Measurements from ENCODE around the gene AKAP5.

Gene AKAP5

DNA sequence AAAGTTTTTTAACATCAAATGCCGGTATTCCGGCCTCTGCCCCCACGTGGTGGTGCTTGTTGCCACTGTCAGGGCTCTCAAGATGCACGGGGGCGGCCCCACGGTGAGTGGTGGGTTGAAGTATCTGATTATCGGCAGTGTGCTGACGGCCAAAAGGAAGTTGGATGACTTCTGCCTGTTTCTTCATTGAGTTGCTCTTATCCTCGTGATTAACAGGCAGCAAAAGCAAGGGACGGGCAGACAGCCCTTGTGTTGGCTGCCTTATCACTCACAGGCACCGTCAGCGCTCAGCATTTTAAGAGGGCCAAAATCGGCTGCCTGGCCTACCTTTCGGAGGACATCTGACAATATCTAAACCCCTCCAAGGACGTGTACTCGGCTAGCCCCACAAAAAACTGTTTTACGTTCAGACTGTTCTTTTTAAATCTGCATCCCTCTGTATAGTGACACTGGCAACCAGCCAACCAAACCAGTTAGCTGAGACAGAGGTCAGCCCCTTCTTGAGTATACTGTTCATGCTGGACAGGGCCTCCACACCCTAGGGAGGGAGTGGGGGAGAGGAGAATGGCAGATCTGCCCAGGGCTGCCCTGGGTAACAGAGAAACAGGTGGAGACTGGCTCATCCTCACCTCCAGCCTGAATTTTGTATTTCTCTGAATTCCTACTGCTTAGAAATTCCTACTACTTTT, 22.9 kb upstream of the AKAP5 start:
- H3K27ac ChIP-seq, result no peak overlapping the region
- no peak for TF ChIP-seq ZFX (IDR thresholded peaks at IDR 0.05; ENCODE audit: borderline replicate concordance)
- TF ChIP-seq, protein P1, sequence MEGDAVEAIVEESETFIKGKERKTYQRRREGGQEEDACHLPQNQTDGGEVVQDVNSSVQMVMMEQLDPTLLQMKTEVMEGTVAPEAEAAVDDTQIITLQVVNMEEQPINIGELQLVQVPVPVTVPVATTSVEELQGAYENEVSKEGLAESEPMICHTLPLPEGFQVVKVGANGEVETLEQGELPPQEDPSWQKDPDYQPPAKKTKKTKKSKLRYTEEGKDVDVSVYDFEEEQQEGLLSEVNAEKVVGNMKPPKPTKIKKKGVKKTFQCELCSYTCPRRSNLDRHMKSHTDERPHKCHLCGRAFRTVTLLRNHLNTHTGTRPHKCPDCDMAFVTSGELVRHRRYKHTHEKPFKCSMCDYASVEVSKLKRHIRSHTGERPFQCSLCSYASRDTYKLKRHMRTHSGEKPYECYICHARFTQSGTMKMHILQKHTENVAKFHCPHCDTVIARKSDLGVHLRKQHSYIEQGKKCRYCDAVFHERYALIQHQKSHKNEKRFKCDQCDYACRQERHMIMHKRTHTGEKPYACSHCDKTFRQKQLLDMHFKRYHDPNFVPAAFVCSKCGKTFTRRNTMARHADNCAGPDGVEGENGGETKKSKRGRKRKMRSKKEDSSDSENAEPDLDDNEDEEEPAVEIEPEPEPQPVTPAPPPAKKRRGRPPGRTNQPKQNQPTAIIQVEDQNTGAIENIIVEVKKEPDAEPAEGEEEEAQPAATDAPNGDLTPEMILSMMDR (IDR thresholded peaks at IDR 0.05), result no peak

DNA sequence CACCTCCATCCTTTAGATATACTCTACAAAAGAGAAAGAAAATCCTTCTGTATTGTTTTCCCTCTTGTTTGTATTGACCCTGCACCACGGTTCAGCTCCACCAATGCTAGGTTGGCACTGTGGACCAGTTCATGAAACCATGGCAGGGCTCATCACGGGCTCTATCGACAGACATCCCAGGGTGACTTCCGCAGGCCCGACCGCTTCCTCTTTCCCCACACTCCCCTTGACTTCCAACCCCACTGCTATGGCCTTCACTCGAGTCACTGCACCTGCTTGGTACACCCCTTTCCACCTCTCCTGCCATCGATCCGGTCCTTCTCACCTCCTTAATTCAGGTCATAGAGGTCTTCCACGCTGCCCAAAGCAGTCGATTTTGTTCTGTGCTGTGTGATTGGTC, 21.2 kb upstream of the AKAP5 start:
- TF ChIP-seq, protein P1 (IDR thresholded peaks at IDR 0.05), result no peak
- no peak for TF ChIP-seq ZFX (IDR thresholded peaks at IDR 0.05; ENCODE audit: borderline replicate concordance)
- H3K27ac ChIP-seq, result no peak overlapping the region

DNA sequence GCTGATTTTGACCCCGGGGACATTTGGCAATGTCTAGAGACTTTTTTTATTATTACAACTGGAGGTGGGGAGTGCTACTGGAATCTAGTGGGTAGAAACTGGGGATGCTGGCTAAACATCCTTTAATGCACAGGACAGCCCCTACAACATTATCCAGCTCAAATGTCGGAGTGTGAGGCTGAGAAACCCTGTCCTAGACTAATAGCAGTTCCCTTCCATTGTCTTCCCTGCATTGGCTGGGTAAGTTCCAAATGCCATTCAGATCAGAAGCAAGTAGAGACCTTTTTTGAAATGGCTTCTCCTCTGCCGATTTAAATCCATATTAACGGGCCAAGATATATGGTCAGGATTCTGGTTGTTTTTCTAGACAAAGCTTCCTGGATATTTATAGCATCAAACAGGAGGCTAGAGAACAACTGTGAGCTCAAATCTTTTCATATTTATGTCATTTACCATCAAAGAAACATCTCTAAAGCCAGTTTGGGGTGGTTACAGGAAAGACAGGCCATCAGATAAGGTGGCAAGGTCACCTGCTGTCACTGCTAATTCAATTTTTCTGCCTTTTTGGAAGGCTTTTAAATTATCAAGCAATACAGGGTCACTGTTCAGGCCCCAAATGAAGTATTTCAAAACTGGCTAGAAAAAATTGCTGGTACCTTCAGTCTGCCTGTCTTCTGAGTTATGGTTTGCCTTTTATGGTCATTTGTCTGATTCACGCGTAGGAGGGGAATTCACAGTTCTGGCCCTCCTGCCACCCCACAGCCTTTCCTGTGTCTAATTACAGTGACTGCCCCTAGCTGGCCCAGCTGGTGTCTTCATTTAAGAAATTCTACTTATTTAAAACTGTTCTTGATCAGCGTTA, 20.1 kb upstream of the AKAP5 start:
- H3K27ac ChIP-seq, result no peak overlapping the region
- TF ChIP-seq ZFX (IDR thresholded peaks at IDR 0.05; ENCODE audit: borderline replicate concordance), result no peak
- TF ChIP-seq, protein P1 (IDR thresholded peaks at IDR 0.05), result no peak

DNA sequence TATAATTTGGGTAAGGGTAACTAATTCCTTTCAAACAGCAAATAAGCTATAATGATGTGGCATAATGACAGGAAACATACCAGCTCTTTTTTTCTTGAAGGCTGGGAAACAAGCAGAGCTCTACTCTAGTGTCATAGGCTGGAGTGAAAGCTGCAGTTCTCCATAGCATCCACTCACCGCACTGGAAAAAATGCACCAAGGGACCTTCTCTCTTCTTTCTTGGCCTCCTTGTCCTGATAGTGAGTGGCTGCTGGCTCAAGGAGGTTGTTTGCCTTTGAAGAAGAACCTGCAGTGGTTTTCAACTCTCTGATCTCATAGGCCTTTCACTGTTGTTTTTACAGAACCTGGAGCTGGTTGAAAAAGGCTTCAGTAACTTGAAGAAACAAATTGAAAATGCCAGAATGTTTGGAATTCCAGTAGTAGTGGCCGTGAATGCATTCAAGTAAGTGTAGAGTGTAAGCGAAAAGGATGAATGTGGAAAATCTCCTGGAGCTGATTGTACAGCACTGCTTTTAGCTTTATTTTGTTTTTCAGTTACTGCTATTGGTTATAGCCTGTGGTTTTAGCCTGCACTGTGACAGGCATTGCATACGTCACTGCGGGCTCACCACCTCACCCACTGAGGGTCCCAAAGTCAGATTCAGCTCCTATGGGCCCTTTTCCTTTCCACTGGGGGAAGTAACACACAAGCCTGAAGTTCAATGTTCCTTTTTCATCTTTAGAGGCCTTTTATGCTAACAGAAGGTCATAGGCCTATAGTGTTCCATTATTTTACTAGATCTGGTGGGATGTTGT, 17.2 kb upstream of the AKAP5 start:
- TF ChIP-seq, protein P1 (IDR thresholded peaks at IDR 0.05), result no peak
- TF ChIP-seq ZFX (IDR thresholded peaks at IDR 0.05; ENCODE audit: borderline replicate concordance), result no peak
- no peak overlapping the region for H3K27ac ChIP-seq

DNA sequence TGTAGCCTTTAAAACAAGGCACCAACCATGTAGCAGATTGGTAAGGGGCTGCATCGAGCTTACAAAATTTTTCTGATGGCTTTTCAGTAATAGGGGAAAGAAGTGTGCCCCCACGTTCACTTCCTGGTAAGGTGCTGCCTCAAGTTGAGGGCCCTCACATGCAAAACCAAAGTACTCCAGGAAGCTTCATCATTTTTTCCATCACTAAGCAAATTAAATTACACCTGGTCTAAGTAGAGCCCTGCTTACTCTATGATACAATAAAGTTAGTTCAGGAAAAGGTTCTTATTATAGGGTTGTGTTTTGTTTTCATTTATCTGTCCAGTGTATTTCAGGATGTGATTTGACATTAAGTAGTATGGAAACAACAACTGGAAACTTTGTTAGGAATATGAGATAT, 15.0 kb upstream of the AKAP5 start:
- H3K27ac ChIP-seq, result no peak overlapping the region
- TF ChIP-seq, protein P1 (IDR thresholded peaks at IDR 0.05), result no peak
- no peak for TF ChIP-seq ZFX (IDR thresholded peaks at IDR 0.05; ENCODE audit: borderline replicate concordance)

DNA sequence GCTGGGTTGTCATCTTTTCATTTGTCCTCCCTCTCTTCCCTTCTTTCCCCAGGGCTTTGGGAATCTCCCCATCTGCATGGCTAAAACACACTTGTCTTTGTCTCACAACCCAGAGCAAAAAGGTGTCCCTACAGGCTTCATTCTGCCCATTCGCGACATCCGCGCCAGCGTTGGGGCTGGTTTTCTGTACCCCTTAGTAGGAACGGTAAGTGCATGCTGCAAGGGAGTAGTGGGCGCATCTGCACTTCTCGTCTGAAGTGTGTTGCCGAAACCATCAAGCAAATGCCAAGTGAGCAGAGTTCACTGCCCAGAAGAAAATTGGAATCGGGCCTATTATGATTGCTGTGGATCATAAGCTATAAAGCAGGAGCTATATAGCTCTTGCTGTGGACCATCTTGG, 10.6 kb upstream of the AKAP5 start:
- H3K27ac ChIP-seq, result no peak overlapping the region
- TF ChIP-seq, protein P1 (IDR thresholded peaks at IDR 0.05), result no peak
- TF ChIP-seq ZFX (IDR thresholded peaks at IDR 0.05; ENCODE audit: borderline replicate concordance), result no peak
